Measurements from ENCODE around the gene MYEF2.

DNA sequence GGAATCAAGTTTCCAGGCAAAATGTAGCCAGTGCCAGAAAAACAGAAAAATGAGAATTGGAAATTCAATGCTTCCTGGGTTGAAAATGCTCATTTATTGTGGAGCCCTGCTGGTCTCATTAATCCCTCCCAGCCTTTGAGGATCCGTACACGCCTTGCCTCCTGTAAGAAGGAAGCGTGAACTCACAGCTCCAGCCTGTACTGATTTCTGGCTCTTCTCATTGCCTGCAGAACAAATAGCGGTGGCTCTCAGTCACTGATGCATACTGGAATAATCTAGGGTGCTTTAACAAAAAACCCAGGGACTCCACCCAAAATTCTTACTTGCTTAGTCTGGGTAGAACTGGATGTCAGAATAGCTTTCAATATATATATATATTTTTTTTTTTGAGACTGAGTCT is 86.6 kb downstream of the MYEF2 start:
- TF ChIP-seq POLR2A (IDR thresholded peaks at IDR 0.05) (no peak), POLR2AphosphoS5 (IDR thresholded peaks at IDR 0.05) (no peak)
- TF ChIP-seq, protein P1, sequence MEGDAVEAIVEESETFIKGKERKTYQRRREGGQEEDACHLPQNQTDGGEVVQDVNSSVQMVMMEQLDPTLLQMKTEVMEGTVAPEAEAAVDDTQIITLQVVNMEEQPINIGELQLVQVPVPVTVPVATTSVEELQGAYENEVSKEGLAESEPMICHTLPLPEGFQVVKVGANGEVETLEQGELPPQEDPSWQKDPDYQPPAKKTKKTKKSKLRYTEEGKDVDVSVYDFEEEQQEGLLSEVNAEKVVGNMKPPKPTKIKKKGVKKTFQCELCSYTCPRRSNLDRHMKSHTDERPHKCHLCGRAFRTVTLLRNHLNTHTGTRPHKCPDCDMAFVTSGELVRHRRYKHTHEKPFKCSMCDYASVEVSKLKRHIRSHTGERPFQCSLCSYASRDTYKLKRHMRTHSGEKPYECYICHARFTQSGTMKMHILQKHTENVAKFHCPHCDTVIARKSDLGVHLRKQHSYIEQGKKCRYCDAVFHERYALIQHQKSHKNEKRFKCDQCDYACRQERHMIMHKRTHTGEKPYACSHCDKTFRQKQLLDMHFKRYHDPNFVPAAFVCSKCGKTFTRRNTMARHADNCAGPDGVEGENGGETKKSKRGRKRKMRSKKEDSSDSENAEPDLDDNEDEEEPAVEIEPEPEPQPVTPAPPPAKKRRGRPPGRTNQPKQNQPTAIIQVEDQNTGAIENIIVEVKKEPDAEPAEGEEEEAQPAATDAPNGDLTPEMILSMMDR (IDR thresholded peaks at IDR 0.05) = no peak
